ENCODE measurements around the gene SPIN1. TPM values are rescaled to one million over a fixed set of nuclear protein-coding genes. Genes with fewer than 3 reads are reported as not detected.

The SPIN1 gene
- total RNA-seq, 1 donor from 2014 or later, result 89.5 TPM

GRCh38 chr9:88418715-88419540, 30.7 kb downstream of the SPIN1 start:
- H3K4me3 ChIP-seq (ENCODE audit: low read depth, low read length), result no peak overlapping the region
- no peaks in the 10 kb centered on the region for H3K27me3 ChIP-seq (ENCODE audit: control insufficient read depth, insufficient read depth, low read length)
- peaks cover 3% of the 10 kb centered on the region for H3K36me3 ChIP-seq (ENCODE audit: control insufficient read depth, insufficient read depth, low read length)
- TF ChIP-seq CTCF (IDR thresholded peaks at IDR 0.05; ENCODE audit: insufficient read depth, low read length, severe bottlenecking), result no peak
- peak; percentile 78 for DNase-seq (ENCODE audit: low read depth)
- FAIRE-seq, result no peak

GRCh38 chr9:88420227-88420626, 32.0 kb downstream of the SPIN1 start:
- no peak for DNase-seq (ENCODE audit: low read depth)
- H3K4me3 ChIP-seq (ENCODE audit: low read depth, low read length), result no peak overlapping the region
- H3K27me3 ChIP-seq (ENCODE audit: control insufficient read depth, insufficient read depth, low read length), result no peaks in the 10 kb centered on the region
- peaks cover 4% of the 10 kb centered on the region for H3K36me3 ChIP-seq (ENCODE audit: control insufficient read depth, insufficient read depth, low read length)
- no peak for FAIRE-seq
- TF ChIP-seq CTCF (IDR thresholded peaks at IDR 0.05; ENCODE audit: insufficient read depth, low read length, severe bottlenecking), result no peak

GRCh38 chr9:88421348-88421747, 33.1 kb downstream of the SPIN1 start:
- TF ChIP-seq CTCF (IDR thresholded peaks at IDR 0.05; ENCODE audit: insufficient read depth, low read length, severe bottlenecking), result no peak
- no peak overlapping the region for H3K4me3 ChIP-seq (ENCODE audit: low read depth, low read length)
- DNase-seq (ENCODE audit: low read depth), result no peak
- H3K36me3 ChIP-seq (ENCODE audit: control insufficient read depth, insufficient read depth, low read length), result peaks cover 6% of the 10 kb centered on the region
- H3K27me3 ChIP-seq (ENCODE audit: control insufficient read depth, insufficient read depth, low read length), result no peaks in the 10 kb centered on the region
- FAIRE-seq, result peak; percentile 58

- H3K36me3 ChIP-seq (ENCODE audit: control insufficient read depth, insufficient read depth, low read length), result peaks cover 8% of the 10 kb centered on the region
- TF ChIP-seq CTCF (IDR thresholded peaks at IDR 0.05; ENCODE audit: insufficient read depth, low read length, severe bottlenecking), result no peak
- H3K4me3 ChIP-seq (ENCODE audit: low read depth, low read length), result no peak overlapping the region
- H3K27me3 ChIP-seq (ENCODE audit: control insufficient read depth, insufficient read depth, low read length), result no peaks in the 10 kb centered on the region
- FAIRE-seq (no peak), DNase-seq (ENCODE audit: low read depth) (peak; percentile 5)
Observed at GRCh38 chr9:88425538-88425950, 37.3 kb downstream of the SPIN1 start.

GRCh38 chr9:88426651-88427050, 38.4 kb downstream of the SPIN1 start:
- TF ChIP-seq CTCF (IDR thresholded peaks at IDR 0.05; ENCODE audit: insufficient read depth, low read length, severe bottlenecking), result no peak
- FAIRE-seq (no peak), DNase-seq (ENCODE audit: low read depth) (no peak)
- H3K36me3 ChIP-seq (ENCODE audit: control insufficient read depth, insufficient read depth, low read length), result peaks cover 6% of the 10 kb centered on the region
- no peaks in the 10 kb centered on the region for H3K27me3 ChIP-seq (ENCODE audit: control insufficient read depth, insufficient read depth, low read length)
- no peak overlapping the region for H3K4me3 ChIP-seq (ENCODE audit: low read depth, low read length)

All from bronchial epithelial cell (primary cell).